GM18870 (cell line): ENCODE results near the gene WDFY4.

Experiments used
- ATAC-seq: cut with Tn5 transposase; IDR thresholded peaks from one replicate; pipeline ENCODE4 v1.9.1; 2021; ENCODE audit warnings: moderate library complexity; ENCODE audit not compliant: unreplicated experiment

WDFY4 gene

DNA sequence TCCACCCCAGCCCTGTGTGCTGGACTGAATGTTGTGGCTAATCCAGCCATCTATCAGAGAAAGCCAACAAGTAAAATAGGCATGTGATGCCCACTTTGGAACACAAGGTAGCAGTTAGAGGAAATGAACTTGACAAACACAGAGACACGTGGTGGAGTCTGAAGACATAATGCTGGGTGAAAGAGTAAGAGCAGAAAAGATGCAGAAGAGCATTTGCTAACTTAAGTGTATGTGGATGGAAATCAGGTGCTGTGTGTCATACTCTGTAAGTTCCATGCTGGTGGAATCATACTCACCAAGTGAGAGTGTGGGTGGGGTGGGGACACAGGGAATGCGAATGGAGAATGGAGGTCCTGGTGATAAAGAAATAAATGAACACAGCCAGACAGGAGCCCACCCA lies 22.8 kb downstream of the WDFY4 start:
- ATAC-seq, result no peak

DNA sequence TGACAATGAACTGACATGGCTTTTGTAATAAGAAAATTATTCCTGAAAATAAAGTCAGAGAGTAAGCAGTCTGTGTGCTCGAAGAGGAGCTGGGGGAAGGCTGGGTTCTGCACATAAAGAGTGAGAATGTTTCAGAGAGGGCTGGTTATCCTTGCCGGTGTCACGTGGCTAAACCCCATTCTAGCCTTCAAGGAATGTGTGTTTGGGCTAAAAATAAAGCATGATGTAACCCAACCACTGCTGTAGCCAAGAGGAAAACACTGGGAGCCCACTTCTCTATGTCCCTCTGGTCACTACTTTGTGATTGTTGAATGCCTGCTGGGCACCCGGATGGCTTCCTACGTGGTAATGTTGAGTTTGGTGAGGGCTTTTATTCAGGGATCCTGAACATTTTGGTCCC lies 23.5 kb downstream of the WDFY4 start:
- ATAC-seq, result no peak

DNA sequence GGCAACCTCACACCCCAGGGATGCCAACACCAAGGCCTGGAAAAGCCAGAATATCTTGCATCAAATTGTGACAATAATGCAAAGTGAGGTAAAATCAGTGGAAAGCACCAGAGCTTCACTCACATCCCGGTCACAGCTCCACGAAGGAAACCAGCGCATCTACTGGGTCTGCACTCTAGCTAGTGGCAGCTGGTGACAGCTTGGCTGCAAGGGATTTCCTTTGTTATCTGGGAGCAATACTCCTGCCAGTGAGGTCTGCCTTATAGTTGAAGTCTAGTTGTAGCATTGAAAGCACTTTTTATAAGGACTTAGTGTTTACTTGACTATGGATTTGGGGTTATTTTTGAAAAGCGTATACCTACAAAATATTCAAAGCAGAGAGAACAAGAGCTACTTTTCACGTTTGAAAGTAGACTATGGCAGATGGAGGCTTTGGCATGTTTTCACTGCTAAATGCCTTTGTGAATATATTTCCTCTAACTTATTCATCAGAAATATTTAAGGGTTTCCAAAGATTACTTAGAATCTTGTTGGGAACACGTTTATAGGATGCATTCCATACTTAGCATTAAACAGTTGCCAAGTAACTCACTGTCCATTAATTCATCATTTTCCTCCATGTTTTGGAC lies 26.1 kb downstream of the WDFY4 start:
- no peak for ATAC-seq

DNA sequence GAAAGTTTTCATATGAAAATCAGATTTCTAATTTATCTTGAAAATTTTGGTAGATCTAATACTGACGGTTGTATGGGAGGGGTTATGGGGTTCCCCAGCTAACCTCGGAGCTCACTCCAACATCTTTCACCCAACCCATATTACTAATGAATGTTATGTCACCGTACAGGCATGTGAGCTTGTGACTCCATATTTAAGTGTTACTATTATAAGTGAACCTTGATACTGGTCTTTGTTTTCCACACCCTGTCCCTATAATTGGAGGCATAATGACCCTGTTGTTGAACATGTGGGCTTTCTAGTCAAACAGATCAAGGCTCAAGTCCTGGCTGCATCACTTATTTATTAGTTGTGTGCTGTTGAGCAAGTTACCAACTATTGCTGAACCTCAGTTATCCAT lies 27.2 kb downstream of the WDFY4 start:
- ATAC-seq, result no peak

DNA sequence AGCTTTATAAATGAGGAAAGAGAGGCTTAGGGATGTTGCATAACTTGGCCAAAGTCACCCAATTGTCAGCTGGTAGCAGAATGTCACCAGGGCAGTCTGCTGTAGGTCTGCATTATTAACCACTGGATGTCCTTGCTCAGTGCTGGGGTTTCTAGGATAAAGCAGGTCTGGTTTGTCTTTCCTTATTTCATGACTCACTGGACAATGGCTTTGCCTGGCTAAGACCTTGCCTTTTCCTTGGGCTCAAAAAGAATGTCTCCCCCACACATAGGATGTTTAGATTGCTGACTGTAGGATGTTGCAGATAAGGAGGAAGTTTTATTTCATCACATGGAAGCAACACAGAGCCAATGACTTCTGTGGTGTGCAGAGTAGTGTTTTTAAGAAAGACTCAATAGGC lies 29.4 kb downstream of the WDFY4 start:
- no peak for ATAC-seq

DNA sequence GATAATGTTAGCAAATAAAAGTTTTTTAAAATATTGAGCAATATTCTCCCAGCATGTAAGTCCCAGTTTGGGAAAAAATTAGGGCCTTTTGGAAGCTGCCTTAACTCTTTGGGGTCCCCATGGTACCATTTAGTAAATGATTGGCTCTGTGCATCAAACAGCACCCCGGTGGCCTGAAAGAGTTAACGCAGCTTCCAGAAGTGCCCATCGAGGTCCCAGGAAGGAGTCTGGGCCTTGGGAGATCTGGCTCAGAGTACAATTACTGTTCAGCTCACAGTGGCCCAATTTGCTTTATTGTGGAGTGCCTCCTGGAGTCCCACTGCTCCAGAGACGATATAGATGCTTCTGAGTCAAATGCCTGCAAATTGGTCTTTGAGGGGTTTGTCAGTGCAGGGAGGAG lies 31.7 kb downstream of the WDFY4 start:
- no peak for ATAC-seq

DNA sequence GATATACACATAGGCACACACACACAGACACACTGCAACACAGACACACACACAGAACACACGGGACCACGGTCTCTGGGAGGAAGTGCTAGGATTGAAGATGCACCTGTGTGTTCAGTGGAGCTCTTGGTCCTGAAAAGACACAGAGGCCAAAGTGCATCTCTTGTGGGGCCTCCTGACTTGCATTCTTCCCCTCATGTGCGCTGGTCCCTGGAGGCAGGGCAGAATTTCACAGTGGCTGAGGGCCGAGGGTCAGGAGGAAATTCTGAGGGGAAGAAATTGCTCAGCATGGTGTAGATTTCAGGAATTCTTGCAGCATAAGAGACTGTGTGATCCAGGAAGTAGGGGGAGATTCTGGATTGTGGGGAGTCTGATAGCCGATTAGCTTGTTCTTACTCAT lies 35.9 kb downstream of the WDFY4 start:
- no peak for ATAC-seq

DNA sequence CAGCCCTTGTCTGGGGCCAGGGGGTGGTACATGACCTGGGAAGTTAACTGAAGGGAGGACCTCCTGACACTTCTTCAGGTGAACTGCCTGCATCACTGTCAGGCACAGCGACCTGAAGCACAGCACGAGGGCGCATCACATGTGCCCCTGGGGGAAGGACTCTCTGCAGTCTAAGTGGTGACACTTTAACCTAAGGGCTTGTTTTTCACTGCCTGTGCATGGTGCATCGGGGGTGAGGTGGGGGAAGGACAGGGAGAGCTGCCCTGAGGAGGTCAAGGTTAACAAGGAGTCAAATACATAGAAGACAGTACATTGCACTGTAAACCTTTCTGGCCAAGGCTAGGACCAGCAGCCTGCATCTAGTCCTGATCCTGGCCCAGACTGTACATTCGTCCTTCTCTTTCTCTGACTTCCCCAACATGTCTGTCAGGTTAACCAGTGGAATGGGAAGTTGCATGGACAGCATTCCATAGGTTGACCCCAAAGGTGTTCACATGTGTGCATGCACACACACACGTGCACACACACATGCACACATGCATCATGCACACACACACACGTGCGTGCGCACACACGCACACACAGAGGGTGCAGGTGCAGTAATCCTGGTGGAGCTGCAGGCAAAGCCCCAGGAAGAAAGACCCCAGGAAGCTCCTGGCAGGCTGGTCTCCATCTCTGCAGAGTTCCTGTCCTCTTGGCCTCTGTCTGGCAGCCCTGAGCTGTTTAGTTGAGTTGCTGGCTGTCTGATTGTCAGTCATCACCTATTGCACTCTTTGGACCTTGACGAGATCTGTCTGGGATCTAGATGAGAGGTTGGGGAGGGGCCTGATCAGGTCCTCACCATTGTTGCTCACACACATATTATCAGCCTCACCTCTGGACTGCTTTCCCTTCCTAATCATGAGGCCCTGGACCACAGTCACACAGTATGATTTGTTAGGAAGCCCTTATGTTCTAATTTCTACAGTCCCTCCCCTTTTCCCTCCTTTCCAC lies 37.8 kb downstream of the WDFY4 start:
- ATAC-seq, result no peak

DNA sequence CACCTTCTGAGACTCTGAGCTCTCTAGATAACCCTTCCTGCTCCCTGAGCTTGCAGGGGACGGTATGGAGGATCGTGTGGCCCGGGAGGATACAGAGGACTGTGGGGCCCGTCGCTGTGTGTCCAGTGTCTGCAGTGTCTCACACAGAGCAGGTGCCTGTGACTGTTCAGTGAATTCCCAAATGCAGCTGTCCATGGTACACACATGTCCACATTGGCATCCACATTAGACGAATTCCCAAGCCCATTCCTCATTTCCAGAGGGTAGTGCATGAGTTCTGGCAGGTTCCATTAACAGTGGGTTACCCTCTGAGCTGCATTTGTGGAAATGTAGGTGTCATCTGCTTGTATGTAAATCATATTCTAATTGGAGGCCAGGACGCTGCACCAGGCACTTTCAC lies 39.5 kb downstream of the WDFY4 start:
- ATAC-seq, result no peak

DNA sequence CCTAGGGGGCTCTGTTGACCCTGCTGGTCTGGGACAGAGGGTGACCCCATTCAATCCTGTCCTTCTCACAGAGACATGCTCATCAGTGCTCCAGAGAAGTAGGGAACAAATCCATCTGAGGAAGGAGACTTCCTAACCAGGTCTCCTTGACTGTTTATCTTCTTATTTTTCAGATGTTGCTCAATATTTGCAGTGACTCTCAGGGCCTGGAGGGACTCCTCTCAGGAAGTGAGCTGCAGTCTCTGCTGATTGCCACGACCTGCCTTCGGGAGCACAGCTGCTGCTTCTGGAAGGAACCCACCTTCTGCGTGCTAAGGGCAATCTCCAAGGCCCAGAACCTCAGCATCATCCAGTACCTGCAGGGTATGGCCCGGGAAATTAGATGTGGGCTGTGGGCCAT lies 41.0 kb downstream of the WDFY4 start:
- no peak for ATAC-seq

DNA sequence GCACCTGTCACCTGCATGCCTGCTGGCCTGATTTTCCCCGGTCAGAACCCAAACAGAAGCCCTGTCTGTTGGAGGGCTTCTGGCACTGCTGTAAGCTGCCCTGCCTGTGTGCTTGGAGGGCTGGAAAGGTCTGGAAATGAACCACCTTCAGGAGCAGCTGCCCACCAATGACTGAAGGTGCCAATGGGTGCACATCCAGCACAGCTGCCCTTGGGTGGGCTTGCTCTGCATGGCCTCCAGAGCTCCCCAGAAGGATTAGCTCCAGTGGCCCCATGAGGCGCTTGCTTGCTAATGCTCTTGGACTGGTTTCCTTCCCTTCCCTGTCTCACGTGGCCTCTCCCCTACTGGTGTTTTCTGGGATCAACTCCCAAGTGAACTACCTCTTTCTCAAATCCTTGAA lies 43.2 kb downstream of the WDFY4 start:
- ATAC-seq, result no peak

DNA sequence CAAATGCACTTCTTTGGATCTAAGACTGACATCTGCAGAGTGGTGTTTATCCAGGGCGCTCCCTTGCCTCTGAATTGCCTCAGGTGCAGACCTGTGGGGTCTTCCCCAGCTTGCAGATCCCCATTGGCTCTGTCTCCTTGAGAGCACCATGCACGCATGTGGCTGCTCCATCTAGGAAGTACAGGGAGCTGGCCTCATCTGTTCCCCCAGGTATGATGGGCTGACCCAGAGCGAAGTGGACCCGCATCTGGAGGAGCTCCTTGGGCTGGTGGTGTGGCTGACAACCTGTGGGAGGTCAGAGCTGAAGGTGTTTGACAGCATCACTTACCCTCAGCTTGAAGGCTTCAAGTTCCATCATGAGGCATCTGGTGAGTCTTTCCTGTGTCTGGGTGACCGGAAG lies 44.5 kb downstream of the WDFY4 start:
- no peak for ATAC-seq

DNA sequence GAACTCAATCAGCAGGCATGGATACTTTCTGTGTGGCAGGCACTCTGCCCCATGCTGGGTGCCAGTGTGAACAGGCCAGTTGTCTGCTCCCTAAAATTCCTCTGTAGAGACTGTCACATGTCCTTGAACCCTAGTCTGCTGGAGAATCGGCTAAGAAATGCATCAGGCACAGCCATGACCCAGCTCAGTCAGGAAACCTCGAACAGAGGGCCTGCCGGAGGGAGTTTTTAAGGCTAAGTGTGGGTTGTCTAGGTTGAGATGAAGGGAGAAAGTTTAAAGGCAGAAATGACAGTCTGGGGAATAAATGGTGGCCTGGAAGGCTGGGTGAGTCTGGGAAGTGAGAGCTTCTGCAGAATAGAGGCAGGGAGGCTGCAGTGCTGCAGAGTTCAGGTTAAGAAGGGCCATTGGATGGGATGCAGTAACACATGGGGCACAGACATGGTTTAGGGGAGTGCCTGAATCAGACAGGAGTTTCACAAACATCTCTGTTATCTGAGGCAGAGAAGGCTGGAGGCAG lies 45.3 kb downstream of the WDFY4 start:
- no peak for ATAC-seq

DNA sequence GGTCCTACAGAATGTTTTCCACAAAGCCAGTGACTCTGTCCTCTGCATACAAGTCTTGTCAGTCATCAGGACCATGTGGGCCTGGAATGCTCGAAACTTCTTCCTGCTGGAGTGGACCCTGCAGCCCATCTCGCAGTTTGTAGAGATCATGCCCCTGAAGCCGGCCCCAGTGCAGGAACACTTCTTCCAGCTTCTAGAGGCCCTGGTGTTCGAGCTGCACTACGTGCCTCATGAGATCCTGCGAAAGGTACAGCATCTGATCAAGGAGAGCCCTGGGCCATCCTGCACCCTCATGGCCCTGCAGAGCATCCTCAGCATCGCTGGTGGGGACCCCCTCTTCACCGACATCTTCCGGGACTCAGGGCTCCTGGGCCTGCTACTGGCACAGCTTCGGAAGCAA lies 46.5 kb downstream of the WDFY4 start:
- no peak for ATAC-seq

DNA sequence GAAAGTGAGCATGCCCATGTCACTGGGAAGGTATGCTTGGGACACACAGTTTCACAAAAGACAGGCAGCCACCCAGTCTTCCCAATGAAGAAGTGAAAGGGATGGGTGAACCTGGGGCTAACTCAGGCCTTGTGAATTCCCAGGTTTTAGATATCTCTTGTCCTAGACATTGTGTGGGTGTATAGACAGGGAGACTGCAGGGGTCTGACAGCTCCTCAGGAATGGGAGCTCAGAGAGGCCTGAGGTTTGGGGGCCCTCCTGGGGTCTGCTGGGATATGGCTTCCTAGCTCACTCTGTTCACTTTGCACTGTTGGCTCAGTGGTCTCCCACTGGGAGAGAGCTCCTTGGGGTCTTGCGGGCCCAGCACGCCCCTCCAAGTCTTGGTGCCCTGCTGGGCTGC lies 47.0 kb downstream of the WDFY4 start:
- ATAC-seq, result no peak

DNA sequence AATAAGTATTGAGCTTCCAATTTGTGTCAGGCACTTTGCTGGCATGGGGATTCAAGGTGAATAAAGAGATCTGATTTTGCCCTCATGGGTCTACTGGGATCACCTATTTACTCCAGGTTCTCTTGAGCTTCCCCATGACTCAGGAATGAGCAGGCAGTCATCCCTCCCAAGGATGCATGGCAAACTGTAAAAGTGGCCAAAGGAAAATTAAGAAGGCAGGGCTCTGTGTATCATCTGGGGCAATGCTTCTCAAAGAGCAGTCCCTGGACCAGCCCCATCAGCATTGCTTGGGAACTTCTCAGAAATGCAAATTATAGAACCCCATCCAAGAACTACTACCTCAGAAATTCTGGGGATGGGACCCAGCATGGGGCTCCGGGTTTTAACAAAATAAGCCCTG lies 48.7 kb downstream of the WDFY4 start:
- ATAC-seq, result no peak

DNA sequence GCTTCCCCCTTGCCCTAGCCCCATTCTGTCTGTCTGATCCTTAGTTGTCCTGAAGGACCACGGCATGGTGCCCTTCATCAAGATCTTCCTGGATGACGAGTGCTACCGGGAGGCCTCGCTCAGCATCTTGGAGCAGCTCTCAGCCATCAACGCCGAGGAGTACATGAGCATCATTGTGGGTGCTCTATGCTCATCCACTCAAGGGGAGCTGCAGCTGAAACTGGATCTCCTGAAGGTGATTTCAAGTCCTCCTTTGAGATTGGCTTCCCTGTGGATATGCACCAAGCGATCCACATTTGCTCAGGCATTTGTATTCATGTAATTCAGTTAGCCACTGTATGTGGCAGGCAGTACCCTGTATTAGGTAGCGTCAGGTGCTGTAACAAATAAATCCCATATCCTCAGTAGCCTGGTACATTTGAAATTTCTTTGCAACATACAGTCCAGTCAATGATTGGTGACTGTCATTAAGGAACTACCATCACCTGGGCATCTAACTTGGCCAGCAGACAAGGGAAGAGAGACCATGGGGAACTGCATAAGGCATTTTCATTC lies 51.2 kb downstream of the WDFY4 start:
- no peak for ATAC-seq

DNA sequence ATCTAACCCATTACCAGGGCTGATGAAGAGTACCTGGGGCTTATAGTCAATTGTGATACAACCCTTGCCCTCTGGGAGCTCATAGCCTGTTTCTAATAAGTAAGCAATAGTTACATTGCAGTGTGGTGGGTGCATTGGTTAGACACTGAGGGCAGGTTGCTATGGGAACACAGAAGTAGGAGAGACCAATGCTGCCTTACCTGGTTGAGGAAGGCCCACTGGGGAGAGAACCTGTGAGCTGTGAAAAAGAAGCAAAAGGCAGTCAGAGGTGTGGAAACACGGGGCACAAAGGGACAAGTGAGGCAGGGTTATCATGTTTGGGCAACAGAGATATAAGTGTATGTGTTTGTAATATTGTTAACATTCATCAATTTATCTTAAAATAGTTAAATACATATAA lies 51.9 kb downstream of the WDFY4 start:
- no peak for ATAC-seq

DNA sequence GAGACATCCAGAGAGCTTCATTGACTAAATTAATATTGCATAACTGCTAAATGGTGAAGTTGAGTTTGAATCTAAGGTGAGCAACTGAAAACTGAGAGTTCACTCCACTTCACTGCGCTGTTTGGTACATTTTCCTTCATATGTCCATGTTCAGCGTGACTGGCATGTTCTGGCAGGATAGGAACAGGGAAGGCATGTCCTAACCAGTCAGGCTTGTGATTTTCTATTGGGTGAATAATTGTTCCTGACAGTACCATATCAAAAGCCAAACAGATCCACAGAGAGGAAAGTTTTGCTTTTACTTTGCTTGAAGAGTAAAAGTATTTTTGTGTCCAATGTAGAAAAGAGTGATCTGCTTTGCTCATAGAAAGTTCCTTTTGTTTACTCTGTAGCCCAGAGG lies 53.2 kb downstream of the WDFY4 start:
- ATAC-seq, result no peak

DNA sequence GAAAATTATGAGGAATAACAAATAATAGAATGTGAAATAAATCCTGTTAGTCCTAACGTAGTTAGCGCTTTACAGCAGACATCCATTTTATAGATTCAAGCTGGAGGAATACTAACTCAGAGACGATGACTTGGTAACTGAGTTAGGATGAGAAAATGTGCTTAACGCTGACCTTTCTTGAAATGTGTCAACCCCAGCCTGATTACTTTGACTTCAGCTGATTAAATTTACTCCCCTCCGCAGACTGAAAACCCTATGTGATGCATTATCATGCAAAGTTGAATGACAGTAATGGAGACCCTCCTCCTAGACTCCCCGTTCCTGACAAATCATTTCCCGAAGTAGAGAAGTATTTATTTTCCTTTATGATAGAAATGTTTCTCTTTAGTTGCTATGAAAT lies 54.5 kb downstream of the WDFY4 start:
- ATAC-seq, result no peak

DNA sequence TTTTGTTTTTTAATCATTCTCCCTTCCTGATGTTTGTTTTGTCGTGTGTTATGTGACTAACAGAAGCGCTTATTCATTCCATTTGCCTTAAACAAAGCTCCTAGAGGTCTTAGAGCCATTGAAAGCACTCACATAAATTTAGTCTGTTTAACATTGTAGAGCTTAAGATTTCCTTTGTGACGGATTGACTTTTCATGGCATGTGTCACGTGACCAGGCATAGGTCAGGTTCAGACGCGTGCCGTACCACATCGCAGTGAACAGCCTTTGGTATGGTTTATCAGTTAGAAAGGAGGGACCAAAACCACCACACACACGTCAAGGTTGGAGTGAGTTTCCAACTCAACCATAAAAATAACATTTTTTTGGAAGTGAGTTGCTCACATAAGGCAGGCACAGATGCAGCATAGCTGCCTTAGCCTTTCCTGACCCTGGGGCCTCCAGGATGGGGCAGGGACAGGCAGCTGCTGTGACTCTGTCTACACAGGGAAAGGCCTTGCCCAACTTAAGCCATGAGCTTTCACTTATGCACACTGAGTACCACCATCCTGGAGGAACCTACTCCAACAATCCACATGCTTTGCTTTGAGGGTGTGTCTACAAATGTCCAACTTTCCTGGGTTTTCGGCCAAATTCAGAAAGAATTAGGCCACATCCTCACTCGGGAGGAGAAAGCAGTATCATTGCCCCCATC lies 55.5 kb downstream of the WDFY4 start:
- no peak for ATAC-seq
